Activated T-cell treated with anti-CD3 and anti-CD28 coated beads for 48 hours (primary cell): ENCODE results near the gene MIOX.

Source experiments
- DNase-seq: peaks from one replicate; pipeline ENCODE4 v3.0.0-alpha.2; 2020; ENCODE audit warnings: low read depth

MIOX gene

DNA sequence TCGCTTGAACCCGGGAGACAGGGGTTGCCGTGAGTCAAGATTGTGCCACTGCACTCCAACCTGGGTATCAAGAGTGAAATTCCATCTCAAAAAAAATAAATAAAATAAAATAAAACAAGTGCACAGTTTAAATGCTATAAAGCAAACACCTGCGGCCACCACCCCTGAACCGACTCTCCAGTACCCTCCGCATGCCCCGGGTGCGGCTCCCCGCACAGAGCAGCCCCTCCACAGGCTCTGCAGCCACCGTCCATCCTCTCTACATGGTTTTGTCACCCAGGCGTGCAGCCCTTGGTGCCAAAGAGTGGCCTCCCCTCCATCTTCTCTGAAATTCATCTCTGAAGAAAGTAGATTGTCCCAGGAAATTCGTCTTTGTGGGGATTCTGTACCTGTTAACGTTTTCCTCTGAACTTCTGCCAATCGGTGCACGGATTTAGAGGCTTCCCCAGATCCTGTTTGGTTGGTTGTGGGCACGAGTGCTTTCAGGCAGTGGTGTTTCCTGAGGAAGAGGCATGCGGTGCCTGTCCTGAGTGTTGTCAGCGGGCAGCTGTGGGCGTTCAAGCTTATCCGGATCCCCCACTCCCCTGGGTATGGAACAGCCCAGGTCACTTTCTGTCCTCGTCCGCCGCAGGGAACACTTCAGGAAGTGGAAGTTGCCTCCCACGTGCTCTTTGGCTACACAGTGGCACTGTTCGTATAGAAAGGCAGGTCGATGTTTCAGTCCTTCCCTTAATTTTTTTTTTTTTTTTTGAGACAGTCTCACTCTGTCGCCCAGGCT lies 4.1 kb downstream of the MIOX start:
- DNase-seq, result no peak

DNA sequence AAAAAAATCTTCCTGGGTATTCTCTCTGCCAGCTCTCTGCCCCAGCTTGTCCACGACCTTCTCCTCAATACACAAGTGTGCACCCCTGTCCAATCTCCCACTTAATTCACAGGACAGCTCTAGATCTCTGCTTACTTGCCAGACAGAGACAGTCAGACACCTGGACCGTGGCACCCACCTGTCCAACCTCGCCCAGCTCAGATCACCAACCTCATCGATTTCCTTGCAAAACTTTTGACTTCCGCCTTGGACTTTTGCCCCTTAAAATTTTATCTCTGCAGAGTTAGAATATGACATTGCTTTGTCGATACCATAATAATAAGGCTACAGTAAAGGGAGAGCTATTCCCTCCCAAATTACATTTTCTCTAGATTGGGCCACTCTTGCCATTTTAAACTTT lies 10.4 kb downstream of the MIOX start:
- DNase-seq, result no peak

DNA sequence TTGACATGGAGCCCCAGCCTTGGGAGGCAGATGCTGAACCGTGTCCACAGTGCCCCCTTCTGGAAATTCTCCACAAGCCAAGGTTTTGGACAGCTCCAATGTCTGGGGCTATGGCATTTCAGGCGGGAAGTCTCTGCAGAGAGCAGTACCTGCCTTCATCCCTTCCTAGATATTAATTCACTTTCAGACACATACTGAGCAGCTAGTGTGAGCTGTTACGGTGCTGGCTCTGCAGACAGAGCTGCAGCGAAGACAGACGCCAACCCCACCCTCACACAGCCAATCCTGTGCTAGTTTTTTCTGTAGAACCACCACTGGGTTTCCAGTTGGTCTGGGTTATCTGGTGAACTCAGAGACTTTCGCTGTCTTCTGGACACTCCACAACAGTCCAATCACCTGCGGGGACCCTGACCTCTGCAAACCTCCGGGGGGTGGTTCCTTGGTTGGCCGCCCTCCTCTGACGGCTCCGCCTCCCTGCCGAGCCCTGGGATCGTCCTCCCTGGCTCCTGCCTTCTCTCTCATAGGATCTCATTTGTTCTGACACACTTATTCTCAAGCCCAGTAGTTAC lies 11.7 kb downstream of the MIOX start:
- peak; percentile 50 for DNase-seq

GRCh38 chr22:50500452-50500851 lies 13.8 kb downstream of the MIOX start:
- DNase-seq, result no peak

GRCh38 chr22:50502096-50502495 lies 15.4 kb downstream of the MIOX start:
- DNase-seq, result no peak

DNA sequence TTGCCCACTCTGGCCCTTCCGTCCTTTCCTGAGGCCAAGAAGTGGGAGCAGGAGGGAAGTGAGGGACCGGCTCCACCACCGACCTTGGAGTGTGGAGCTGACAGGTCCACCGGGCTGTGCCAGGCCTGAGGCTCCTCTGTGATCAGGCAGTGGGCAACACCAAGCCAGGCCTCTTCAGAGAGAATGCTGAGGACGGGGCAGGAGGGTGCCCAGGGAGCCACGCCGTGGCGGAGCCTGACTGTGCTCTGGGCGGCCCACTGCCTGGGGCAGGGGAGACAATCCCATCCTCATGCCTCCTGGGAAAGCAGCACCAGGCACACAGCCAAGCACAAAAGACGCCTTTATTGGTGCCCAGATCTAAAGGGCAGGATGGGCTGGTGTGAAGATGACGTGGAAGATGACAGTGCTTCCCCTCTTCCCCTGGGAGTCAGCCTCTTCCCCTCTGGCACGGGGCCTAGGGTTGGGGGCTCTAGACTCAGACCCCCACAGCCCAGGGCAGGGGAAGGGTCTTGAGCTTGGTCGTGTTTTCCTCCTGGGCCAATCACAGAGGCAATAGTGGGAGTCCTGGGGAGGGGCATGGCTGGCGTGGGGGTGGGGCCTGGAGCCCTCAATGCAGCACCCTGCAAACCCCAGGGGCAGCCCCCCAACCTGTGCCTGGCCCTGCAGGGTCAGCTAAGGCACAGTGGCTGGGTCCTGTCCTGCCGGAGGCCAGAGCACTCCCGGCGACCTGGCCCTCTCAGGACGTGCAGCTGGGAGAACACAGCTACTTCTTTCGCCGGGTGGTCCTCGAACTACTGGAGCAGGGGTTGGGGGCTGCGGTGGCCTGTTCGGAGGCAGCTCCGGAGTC lies 16.2 kb downstream of the MIOX start:
- DNase-seq, result no peak

- no peak for DNase-seq
Observed at GRCh38 chr22:50503475-50504145, 17.0 kb downstream of the MIOX start.

DNA sequence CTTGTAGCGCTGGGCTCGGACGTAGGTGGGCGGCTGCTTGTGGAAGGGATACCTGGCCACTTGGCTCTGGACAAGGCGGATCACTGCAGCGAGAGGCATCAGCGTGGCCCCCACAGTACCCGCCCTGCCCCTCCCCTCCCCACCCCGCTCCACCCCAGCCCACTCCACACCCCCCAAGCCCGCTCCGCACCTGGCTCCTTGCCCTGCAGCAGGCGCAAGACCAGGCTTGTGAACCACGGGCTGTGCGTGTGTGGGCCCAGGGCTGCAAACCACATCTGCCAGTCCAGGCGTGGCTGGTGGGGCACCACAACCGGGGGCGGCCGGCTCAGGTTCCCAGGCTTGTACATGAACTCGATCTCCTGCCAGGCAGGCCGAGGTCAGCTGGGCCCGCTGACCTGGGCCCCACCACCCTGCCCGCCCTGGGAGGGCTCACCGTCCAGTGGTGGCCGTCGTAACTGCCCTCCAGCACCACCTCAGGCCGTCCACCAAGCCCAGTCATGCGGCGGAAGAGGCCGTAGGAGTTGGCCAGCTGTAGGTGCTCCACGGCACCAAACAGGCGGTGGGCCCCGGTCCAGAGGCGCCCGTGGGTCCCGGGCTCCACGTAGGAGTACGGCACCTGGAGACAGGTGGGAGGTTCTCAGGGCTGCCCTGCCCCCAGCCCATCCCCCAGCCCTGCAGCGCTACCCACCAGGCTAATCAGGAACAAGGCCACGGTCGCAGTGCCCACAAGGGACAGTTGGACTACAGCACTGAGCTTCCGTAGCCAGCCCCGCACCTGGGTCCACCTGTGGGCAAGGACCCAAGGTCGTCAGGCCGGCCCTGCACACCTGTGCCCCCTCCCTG lies 17.9 kb downstream of the MIOX start:
- DNase-seq, result no peak

DNA sequence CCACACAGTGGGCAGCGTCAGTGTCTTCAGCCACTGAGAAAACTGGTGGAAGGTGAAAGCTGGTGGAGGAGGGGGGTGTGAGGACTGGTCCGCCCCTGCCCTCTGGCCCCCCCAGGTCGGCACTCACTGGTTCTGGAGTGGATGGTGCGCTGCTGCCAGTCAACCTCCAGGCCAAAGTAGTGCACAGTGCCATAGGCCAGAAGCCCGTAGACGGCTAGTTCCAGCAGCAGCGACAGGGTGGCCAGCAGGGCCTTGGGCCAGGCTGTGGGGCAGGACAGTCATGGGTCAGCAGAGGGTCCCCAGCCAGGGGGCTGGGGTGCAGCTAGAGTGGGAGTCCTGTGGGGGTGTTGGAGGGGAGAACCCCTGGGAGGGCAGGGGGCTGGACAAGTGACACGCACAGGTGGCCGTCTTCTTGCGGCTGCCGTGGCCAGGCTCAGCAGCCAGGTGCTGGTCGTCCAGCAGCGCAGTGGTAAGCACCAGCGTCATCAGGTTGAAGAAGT lies 18.7 kb downstream of the MIOX start:
- no peak for DNase-seq

DNA sequence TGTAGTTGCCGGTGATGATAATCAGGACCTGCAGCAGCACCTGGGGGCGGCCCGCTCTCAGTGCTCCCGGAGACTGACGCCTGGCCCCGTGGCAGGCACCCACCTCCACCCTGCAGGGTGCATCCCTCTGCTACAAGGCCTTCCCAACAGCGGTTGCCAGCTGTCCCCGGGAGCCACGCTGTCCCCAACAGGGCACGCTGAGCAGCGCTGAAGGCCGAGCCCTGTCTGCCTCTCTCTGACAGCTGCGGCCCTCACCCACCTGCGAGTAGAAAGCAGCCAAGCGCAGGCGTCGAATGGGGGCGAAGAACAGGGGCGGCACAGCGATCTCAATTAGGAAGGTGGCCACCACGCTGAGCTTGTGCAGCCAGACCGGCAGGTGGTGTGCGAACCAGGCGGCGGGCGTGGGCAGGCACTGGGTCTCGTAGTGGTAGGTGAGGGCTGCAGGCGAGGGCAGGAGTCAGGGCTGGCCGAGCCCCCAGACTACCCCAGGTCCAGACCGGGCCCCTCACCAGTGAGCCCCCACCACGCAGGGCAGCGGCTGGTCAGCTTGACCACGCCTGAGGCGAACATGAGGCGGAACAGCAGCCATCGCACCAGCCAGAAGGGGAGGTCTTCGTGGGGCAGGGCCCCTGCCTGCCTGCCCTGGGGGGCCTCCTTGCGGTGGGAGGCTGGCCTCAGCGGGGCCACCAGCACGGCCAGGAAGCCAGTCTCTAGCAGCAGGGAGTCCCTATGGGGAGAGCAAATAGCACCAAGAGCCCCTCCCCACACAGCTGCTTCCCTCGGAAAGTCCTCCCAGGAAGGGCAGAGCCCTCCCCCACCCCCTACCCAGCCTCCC lies 19.3 kb downstream of the MIOX start:
- DNase-seq, result no peak

GRCh38 chr22:50506611-50507420 lies 20.2 kb downstream of the MIOX start:
- DNase-seq, result no peak

DNA sequence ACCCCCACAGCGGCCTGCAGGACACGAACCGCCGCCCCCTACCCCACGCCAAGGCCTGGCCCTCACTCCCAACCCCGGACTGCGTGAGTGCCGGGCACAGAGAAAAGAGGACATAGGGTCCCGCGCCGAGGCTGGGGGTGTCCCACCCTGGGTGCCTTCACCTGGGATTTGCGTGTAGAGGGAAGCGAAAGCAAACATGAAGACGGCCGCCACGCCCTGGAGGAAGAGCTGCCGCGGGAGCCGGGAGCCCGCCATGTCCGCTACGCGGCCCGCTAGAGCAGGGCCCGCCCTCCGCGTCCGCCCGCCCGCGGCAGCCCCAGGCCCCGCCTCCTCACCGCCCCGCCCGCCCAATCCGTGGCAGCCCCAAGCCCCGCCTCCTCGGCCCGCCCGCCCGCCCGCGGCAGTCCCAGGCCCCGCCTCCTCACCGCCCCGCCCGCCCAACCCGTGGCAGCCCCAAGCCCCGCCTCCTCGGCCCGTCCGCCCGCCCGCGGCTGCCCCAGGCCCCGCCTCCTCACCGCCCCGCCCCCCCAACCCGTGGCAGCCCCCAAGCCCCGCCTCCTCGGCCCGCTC lies 20.8 kb downstream of the MIOX start, which contains the start of gene LMF2:
LMF2 (minus strand) TSS at position 282 of the 570 bp plus-strand sequence; CDS start at position 255, 27 bp downstream.
- peak; percentile 96 for DNase-seq

GRCh38 chr22:50507991-50508884 lies 21.6 kb downstream of the MIOX start, which contains the start of gene NCAPH2:
Gene NCAPH2 (plus strand): TSS chr22:50508224. CDS start chr22:50508338, 114 bp downstream.
- peak; percentile 98 for DNase-seq

DNA sequence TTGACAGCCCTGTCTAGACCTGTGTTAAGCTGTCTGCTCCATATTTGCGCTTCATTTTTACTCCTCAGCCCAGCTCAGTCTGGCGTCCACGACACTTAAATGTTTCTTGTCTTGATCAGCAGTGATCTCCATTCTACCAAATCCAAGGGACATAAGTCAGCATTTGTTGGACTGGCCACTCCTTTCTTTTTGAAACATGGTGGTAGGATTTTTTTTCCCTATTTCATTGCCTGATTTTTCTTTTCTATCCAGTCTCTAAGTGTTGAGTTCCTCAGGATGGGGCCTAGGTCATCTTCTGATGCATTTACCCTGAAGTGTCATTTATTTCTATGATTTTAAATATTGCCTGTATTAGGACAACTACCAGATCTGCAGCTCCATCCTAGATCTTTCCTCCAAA lies 22.2 kb downstream of the MIOX start:
- DNase-seq, result no peak

DNA sequence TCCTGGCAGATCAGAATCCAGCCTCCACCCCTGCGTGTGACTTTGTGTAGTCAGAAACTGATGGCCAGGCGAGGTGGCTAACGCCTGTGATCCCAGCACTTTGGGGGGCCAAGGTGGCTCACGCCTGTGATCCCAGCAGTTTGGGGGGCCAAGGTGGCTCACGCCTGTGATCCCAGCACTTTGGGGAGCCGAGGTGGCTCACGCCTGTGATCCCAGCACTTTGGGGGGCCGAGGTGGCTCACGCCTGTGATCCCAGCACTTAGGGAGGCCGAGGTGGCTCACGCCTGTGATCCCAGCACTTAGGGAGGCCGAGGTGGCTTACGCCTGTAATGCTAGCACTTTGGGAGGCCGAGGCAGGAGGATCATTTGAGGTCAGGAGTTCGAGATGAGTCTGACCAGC lies 26.5 kb downstream of the MIOX start:
- DNase-seq, result no peak

- no peak for DNase-seq
Observed at GRCh38 chr22:50516068-50516467, 29.4 kb downstream of the MIOX start.

- DNase-seq, result no peak
Observed at GRCh38 chr22:50516891-50517290, 30.2 kb downstream of the MIOX start.
